NCI-H187 (cell line): ENCODE data around the gene TEX35.

Source experiments
- DNase-seq, 2 experiments: peaks; one replicate each; lab custom pipeline; 2025; lab: John Stamatoyannopoulos, UW

Gene TEX35

DNA sequence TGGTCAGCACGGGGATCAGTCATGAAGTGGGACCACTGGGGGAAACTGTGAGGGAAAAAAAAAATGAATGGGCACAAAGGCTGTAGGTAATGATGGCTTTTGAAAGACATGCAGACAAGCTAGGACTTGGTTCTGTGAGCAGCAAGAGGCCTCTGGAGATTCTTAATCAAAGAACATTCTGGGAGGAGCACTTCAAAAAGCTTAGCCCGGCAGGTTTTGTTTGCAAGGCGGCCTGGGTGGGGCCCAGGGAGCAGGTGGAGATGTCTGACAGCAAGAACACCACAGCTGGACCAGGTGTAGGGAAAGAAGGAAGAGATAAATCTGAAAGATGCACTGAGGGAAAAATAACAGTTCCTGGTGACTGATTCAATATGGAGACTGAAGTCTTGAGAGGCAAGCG, 6.0 kb downstream of the TEX35 start:
- peak; percentile 91 to 98 for DNase-seq

DNA sequence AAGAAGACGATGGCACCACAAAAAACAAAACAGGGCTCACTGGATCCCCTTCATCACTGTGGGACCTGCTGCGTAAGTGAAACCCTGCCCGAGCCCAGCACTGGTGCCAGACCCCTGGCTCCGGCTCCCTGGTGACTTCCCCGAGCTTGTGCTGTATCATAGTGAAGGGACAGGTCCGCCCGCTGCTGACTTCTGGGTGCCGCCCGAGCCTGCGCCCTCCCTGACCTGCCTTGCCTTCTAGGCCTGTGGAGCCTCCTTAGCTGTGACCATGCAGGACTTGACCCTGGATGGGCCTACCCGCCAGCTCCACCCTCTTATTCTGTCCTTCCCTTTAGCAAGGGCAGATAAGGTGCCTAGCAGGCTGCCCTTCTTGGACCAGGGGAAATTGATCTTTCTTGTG, 7.9 kb downstream of the TEX35 start:
- DNase-seq, result no peak

DNA sequence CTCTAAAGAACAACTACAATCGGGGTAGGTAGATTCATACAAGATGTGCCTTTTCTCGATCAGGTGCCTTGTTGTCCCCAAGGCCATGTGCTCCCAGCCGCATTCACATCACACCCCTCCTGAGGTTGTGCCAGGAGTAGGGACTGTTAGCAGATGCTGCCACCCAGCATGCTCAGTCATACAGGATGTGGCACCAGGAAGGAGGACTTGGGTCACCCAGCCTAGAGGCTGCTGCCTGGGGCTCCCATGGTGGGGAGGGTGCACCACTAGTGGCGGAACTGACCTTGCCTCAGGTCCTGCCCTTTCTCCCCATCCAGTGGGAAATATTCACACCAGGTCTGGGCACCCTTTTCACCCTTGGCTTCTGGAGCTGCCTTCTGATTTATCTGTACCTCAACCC, 8.3 kb downstream of the TEX35 start:
- no peak for DNase-seq

DNA sequence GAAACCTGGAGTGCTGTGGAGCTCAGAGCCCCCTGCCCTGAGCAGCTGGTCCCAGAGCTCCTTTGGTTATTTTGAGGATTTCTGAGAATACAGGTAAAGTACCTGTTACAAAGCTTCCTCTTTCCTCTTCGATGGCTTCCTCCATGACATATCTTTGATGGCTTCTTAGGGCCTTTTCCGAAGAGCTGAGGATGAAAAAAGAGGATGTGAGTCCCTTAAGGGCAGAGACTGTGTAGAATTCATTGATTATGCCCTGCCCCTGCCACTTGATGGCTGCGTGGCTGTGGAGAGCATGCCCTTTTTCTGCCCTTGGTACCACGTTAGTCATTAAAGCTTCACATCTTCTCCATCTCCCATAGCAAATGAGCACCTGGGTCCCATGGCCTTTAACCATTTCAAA, 14.2 kb downstream of the TEX35 start:
- DNase-seq, result no peak

DNA sequence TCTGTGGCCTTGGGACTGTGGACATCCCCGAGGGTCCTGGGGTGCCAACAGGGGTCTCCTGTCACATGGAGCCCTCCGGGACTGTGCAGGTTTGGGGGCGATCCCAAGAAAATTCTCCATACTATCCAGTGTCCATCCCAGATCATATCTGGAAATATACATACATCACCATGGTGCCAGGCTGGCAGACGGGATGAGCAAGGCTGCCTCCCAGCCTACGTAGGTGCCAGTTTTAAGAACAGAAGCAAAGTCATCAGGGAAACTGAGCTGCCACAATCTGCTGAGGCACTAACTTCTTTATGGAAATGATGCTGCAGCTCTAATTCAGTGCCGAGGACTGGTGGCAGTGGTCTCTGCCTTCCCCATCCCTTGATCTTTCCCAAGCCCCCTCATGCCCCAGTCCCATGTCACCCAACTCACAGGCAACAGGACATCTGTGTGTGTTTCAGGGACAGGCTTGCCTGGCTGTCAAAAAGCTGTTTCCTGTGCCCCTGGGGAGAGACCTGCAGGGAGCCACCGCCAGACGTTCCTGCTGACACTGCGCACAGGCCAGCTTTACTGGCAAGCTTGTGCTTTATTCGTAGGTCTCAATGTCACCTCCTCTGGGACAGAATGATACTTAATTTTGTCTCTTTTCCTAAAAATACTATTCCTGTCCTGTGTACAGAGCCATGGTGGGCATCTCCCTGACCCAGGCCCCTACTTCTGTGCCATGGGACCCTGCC, 15.5 kb downstream of the TEX35 start:
- DNase-seq, result no peak

DNA sequence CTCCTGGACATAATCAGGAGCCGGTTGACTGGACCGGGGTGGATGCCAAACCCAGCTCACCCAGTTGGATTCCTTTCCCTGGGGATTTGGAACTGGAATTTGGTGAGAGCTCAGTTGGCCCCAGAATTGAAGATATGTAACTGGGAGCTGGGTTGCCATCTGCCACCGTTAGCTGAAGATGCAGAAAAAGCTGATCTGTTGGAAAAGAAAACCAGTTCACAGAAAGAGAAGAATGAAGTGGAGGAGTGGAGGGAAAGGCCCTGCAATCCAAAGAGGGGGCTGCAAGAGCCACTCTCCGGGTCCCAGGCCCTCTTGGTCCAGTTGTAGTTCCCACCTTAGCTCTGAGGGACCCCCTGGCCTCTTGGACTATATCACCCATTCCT, 16.0 kb downstream of the TEX35 start:
- no peak for DNase-seq

DNA sequence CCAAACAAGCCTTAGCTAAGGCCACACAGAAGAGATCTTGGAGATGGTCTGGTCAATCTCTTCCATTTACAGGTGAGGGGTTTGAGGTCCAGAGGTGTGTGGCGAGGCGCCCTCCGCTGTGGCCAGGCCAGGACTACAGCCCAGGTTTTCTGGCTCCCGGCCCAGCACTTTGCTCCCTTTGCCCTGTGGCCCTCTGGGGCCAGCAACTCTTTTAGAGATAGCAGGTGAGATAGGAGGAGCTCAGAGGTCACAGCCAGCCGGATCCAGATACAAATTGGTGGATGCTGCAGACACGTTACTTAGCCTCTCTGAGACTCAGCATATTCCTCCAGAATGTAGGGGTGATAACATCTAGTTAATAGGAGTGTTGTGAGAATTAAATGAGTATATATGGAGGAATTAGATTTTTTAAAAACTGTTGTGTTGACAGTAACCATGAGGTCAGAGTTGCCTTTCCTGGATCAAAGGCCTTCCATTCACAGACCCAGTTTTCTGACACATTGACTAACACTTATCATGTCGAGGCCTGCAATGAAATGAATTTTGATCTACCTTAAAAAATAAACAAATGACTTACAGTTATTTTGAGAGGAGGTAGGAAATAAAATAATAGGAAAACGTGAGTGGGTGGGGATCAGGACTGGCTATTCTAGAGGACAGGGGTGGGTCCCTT, 16.6 kb downstream of the TEX35 start:
- DNase-seq, result no peak

DNA sequence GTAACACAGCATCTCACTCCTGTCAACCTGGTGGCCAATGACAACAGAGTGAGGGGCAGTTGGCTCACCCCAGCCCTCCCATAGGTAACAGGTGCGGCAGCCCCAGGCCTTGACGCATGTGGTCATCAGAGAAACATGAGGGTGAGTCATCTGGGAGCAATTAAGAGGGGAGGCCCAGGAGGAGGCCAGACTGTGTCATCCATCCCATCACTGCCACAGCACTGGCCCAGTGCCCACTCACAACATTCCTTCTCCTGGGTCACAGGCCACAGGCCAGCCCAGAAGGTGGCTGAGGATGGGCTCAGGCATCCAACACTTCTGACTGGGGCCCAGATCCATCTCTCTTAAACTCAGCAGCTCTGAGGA, 17.1 kb downstream of the TEX35 start:
- DNase-seq, result no peak

DNA sequence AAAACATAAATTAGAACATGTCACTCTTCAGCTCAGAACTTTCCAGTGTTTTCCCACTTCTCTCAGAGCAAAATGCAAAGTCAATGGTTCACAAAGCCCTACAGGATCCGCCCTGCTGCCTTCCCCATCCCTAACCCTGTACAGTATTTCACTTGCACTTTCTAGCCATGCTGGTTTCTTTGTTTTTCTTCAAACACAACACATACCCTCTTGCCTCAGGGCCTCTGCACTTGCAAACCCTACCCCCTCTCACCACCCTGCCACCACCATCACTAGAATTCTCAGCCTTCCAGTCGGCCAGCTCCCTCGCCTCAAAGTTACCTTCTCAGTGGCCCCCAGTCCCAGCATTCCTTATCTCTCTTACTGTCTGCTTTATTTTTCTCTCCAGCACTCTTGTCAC, 17.6 kb downstream of the TEX35 start:
- no peak for DNase-seq

DNA sequence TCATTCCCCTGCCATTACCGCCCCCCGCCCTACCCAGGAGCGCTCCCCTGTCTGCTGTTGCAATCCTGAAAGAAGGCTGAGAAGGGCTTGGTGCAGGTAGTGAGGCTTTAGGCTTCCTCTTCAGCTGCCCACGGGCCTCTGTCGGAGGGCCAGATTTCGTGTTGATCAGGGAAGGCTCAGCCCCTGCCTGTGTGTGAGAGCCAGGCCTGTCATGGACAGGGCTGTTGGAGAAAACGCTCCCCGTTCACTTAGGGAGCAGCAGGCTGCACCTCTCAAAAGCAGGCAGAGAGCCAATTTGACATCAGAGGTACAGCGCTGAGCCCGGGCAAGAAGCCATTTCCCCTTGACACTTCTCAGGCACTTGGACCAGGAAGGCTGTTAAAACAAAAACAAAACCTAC, 19.0 kb downstream of the TEX35 start:
- DNase-seq, result no peak

DNA sequence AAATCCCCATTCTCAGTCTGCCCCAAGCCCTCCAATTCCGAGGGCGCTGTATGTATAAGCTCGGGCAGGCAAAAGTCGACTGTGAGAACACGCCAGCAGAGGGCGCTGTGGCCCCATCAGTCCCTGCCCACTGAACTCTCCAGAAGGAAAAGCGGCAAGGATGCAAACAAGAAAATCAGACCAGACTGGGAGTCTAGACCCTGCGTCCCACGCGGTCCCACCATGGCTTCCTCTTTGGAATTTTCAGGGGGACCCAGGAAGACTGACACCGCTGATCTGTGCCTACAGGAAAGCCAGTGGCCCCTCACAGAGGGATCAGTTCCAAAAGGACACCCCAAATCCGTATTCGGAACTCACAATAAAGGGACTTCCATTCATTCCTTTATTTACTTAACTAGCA, 19.5 kb downstream of the TEX35 start:
- DNase-seq, result peak; percentile 89 to 98

DNA sequence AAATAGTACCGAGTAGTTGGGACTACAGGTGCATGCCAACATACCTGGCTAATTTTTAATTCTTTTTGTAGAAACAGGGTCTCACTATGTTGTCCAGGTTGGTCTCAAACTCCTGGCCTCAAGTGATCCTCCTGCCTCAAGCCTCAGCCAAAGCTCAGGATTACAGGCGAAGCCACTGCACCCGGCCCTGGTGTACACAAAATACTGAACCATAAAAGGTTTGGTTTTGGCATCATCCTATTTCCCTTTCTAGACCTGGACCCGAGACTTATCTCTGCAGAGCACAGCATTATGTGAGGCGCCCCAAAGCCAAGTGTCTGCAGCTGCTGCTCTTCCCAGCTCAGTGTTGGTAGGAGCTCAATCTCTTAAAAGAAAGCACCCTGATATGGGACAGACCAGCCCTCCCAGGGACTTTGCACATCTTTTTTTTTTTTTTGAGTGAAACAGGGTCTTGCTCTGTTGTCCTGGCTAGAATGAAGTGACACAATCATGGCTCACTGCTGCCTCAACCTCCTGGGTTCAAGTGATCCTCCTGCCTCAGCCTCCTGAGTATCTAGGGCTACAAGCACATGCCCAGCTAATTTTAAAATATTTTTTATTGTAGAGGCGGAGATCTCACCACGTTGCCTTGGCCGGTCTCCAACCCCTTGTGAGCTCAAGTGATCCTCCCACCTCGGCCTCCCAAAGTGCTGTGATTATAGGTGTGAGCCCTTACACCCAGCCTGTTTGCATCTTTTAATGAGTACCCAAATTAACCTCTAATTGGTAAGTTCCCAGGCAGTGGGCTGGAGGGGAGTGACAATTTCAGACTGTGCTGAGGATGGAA, 20.4 kb downstream of the TEX35 start:
- no peak for DNase-seq

DNA sequence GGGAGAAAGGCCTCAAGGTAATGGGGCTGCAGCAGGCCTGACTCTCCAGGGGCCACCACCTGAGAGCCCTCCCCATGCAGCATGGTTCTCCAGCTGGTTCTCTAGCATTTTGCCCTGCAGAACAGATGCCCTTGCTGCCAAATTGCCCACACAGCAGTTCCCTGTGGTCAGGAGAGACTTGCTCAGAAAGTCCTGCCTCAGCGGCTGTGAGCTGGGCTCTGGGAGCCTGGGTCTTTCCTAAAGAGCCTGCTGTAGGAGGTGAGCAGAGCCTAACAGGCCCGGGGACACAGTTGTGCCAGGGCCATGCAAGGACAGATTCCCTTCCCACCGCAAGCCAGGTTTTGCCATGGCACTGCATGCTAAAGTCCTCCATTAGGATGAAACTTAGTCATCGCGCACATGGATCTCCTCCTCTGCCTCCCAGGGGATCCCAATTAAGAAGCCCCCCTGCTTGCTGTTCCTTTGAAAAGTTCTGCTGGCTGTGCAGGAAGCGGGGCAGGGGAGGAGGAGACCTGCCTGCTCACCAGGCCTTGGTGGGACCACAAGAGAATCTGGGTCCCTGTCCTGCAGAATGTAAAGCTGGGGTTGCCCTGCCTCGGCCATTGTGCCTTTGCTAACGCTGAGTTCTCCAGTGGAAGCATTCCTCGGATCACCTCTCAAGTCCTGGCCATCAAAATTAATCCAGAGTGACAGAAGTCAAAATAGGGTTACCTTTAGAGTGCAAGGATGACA, 21.4 kb downstream of the TEX35 start:
- DNase-seq, result no peak

DNA sequence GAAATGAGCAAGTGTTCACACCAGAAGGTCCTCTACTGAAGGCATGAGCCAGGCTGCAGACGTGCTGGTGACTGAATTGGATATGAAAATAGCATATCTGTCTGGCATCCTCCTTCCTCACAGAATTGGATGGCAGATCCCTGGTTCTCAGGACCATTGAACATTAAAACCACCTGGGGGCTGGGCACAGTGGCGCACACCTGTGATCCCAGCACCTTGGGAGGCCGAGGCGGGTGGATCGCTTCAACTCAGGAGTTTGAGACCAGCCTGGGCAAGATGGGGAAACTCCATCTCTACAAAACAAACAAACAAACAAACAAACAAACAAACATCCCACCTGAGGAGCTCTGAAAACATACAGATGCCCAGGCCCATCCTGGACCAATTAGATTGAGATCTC, 23.4 kb downstream of the TEX35 start:
- no peak for DNase-seq

DNA sequence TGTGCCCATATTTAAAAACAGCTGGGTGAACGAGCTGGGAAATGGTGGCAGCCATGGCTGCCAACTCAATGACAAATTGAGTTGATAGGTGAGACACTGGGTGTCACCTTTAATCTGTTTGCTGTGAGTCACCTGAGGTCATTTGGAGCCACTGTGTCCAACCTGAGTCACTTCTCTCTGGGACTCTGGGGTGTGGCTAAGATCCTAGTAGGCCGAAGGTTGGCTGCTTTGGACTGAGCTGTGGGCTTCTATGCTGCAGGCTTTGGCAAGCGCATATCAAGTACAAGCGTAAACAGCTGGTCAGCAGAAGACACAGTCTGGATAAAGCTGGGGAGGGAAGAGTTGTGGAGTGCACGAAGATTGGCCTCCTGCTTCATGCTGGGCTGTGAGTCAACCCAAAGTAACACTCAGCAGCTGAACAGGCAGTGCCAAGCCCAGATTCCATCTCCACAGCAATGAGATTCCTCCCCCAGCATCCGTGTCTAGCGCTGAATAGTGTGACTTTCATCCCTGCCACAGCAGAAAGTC, 24.0 kb downstream of the TEX35 start:
- no peak for DNase-seq

DNA sequence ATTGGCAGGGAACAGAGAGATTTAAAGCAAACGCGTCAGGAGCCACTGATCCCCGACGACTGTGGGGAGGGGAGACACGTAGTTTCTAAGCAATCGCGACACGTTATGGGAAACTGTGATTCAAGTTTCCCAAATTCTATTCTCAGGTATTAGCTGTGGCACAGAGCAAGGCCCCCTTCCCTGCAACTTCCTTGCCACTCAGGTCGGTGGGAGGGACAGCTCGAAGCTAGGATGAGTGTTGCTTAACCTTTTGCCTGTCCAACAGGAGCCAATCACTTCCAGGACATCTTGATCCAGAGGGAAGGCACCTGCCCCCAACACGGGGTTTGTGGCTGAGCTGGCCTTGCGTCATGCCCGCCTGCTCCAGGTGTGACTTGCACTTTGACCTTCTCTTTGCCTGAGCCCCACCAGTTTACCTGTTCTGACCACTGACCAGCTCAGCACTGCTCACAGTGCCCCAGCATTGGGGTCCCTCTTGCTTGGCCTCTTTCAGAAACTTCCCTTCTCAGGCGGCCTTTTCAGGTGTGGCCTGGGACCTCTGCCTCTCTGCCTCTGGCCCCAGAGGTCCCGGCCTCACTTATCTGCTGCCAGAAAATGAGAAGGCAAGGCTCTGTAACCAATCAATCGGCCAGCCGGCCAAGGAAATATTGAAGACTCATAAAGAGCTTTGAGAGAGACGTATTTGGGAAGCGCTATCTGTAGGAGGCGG, 24.6 kb downstream of the TEX35 start:
- no peak for DNase-seq

DNA sequence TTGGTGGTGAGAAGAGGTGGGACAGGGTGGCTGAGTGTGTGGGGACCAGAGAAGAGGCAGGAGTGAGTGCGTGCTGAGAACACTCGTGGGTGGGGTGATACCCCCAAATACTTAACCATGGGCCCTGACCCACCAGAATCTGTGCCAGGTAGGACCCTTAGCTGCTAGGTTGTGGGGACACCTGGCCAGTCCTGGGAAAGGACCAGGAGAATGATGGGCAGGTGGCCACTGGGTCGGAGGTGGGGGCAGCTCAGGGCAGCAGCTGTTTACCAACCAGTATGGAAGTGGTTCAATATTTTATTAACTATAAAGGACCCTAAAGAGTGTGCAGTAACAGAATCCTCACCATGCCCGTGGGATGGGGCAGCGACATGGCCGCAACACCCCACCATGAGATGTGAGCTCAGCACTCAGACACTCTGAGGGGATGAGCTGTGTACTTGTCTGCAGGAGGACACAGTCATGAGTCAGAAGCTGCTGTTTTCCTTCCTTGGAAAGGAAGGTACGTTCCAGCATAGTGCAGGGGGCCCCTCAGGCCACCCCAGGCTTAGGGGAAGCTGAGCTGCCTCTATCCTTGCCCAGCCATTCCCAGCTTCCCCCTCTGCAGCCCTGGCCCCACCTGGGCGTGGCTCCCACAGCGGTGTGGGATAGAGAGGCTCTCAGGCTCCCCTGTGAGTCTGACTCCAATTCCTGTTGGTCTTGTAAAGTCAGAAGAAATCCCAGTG, 25.4 kb downstream of the TEX35 start:
- DNase-seq, result no peak

DNA sequence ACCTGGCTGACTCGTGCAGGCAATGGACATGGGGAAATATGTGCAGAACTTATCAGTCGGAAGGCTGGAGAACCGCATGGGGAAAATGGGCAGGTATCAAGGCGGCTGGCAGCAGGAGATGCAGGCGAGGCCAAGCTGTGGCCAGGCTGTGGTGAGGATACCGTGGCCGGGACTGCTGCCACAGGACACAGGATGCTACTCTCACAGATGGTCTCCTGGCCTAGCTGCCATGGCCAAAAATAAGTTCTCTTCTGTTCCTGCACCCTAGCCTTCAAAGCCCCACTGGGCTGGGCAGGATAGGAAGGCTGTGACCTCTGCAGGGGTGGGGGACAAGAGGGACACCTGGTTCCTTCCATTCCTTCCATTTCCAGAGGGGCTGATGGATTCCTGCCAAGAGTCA, 26.4 kb downstream of the TEX35 start:
- DNase-seq, result no peak

DNA sequence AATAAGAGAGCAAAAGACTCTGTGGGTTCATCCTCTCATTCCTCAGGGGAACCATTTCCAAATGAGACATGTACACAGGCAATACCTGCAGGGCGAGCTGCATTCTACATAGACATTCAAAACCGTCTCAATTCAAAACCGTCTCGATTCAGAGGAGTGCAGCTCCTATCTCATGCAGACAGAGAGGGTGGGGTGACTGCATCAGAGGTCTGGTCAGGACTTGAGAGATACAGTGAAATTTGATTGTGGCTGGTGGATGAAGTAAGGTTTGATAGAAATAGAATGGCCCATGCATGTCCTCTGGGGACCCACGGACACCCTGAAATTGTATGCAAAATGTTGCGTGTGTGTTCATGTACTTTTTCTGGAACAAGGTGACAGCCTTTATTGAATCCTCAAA, 27.3 kb downstream of the TEX35 start:
- DNase-seq, result no peak

DNA sequence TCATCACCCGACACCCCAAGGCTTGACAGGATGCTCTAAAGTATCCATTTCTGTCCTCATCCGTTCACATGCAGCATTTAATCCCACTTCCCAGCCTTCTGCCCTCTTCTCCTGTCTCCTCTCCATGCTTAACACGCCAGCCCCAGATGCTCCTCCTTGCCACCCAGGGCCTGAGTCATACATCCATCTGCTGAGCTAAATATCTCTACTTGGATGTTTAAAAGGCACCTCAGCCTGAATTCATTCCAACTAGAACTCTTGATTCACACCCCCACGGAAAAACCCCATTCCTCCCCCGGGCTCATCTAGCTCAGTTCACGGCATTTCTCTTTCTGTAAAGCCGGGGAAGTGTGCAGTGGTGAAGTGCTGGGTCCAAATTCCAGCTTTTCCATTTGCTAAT, 27.7 kb downstream of the TEX35 start:
- no peak for DNase-seq

DNA sequence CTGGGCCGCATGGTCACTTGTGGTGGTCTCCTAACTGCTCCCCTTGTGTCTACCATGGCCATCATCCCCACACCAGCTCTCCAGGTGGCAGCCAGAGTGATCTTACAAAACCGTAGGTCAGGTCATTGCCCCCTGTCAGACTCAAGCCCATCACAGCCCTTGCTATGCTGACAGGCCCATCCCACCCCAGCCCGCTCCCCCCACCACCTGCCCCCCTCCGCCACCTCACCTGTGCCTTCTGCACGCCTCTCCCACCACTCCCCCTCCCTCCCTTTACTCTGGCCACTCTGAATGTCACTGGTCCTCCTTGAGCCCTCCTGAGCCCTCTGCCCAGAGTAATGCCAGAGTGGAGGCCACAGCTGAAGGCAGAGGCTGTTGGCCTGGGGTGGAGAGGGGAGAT, 28.5 kb downstream of the TEX35 start:
- no peak for DNase-seq
